ENCODE measurements around the gene RAB3A.

- TF ChIP-seq, protein P1, sequence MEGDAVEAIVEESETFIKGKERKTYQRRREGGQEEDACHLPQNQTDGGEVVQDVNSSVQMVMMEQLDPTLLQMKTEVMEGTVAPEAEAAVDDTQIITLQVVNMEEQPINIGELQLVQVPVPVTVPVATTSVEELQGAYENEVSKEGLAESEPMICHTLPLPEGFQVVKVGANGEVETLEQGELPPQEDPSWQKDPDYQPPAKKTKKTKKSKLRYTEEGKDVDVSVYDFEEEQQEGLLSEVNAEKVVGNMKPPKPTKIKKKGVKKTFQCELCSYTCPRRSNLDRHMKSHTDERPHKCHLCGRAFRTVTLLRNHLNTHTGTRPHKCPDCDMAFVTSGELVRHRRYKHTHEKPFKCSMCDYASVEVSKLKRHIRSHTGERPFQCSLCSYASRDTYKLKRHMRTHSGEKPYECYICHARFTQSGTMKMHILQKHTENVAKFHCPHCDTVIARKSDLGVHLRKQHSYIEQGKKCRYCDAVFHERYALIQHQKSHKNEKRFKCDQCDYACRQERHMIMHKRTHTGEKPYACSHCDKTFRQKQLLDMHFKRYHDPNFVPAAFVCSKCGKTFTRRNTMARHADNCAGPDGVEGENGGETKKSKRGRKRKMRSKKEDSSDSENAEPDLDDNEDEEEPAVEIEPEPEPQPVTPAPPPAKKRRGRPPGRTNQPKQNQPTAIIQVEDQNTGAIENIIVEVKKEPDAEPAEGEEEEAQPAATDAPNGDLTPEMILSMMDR (IDR thresholded peaks at IDR 0.05 in 2 of 3, conservative IDR thresholded peaks at IDR 0.05 in 1 of 3; ENCODE audit: borderline replicate concordance in 1 of 3, insufficient read depth in 1 of 3, low read depth in 2 of 3, low read length in 2 of 3), result no peak
- no peak for TF ChIP-seq EZH2phosphoT487 (IDR thresholded peaks at IDR 0.05; ENCODE audit: borderline replicate concordance)
Observed at GRCh38 chr19:18197941-18198340, 5.9 kb downstream of the RAB3A start.
